GM10266 (cell line): ENCODE measurements around the gene ECHDC1.

Experiments used
- DNase-seq: peaks from one replicate; pipeline ENCODE4 v3.0.0; 2012; ENCODE audit errors: extremely low spot score
- TF ChIP-seq, protein P1 (sequence below): IDR thresholded peaks from 2 replicates; pipeline ENCODE4 v1.5.1; 2012; ENCODE audit warnings: mild to moderate bottlenecking, low read depth; ENCODE audit not compliant: control insufficient read depth, insufficient read depth; ENCODE audit errors: missing control alignments

The ECHDC1 gene

DNA sequence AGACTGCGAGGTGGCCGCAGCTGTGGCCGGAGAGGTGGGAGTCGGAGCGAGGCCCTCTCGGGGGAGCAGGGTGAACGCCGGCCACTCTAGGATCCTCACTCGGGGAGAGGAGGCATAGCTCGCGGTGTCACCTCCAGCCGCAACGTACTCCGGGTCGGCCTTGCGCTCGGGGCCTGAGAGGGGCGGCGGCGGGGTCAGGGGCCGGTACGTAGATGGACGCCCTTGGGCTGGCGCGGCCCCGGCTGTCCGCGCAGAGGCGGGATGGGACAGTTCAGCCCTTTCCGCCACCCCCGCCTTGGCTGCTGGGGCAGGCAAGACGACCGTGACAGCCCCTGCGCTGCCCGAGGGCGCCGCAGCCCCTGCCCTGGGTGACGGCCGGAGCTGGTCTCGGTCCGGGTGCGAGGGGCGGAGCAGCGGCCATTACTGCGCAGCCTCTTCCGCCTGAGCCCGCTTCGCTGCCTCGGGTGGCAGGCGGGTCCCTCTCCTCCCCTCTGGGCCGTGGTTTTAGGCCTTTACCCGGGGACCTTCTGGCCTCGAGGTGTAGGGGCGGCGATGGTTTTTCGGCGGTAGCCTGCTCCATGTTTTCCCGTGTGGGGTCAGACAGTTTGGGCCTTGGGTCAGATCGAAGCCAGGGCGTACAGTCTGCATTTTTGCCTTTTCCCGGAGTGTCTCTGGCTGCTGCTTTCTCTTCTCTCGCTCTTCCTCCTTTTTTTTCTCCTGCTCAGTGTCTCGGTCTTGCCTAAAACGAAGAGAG is 76.3 kb downstream of the ECHDC1 start:
- TF ChIP-seq, protein P1, sequence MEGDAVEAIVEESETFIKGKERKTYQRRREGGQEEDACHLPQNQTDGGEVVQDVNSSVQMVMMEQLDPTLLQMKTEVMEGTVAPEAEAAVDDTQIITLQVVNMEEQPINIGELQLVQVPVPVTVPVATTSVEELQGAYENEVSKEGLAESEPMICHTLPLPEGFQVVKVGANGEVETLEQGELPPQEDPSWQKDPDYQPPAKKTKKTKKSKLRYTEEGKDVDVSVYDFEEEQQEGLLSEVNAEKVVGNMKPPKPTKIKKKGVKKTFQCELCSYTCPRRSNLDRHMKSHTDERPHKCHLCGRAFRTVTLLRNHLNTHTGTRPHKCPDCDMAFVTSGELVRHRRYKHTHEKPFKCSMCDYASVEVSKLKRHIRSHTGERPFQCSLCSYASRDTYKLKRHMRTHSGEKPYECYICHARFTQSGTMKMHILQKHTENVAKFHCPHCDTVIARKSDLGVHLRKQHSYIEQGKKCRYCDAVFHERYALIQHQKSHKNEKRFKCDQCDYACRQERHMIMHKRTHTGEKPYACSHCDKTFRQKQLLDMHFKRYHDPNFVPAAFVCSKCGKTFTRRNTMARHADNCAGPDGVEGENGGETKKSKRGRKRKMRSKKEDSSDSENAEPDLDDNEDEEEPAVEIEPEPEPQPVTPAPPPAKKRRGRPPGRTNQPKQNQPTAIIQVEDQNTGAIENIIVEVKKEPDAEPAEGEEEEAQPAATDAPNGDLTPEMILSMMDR, result no peak
- peak; percentile 80 for DNase-seq

DNA sequence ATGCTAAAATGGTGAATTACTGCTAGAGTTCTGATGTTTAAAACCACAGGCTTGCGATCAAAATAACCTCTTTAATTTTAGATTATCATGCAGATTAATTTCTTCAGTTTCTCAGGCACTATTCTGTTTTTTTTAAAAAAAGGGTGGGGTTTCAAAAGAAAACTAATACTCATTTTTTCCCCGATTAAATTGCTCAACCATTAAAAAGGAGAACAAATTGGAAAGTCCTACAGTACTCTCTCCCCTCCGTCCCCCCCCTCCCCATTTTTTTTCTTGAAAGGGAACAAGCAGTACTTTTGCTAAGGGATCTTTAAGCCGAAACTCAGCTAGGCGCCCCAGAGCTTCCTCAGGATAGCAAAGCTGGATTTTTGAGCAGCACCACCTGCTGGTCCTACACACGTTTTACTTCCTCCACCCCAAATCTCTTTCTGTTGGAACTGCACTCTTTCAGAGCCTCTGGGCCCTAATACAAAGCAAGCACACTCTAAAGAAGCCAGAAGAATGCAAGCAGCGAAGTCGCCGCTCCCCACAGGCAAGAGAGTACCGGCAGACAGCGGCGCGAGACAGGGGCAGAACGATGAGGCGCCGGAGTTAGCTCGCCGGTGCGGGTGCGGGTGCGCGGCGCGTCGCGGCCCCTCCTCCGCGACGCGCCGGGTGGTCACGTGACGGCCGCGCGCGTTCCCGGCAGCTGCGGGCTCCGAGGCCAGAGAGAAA is 77.1 kb downstream of the ECHDC1 start, which contains the start of gene RNF146:
RNF146 (plus strand) TSS at position 687 of the 714 bp plus-strand sequence. CDS start 13,475 bp downstream, outside the sequence.
- peak; percentile 87 for DNase-seq
- TF ChIP-seq, protein P1, result peak; percentile 73

GRCh38 chr6:127263481-127263880 is 79.9 kb downstream of the ECHDC1 start:
- no peak for DNase-seq
- TF ChIP-seq, protein P1, result no peak

- TF ChIP-seq, protein P1, result no peak
- DNase-seq, result no peak
Observed at GRCh38 chr6:127262896-127263295, 80.5 kb downstream of the ECHDC1 start.

GRCh38 chr6:127255286-127255685 is 88.1 kb downstream of the ECHDC1 start:
- TF ChIP-seq, protein P1, result no peak
- DNase-seq, result no peak

- no peak for DNase-seq
- TF ChIP-seq, protein P1, result no peak
Observed at GRCh38 chr6:127249621-127250020, 93.8 kb downstream of the ECHDC1 start.
